ENCODE measurements around the gene HNRNPC.
"Not testable (repeated sequence)": the region's sequence is repeated elsewhere in the genome, so short reads cannot be mapped to it uniquely, and the experiment has no call there.

HNRNPC gene

GRCh38 chr14:21268617-21269251 is 508 bp downstream of the HNRNPC start:
- no peak for DNase-seq (ENCODE audit: low read depth)

- no peak for DNase-seq (ENCODE audit: low read depth)
Observed at GRCh38 chr14:21267886-21268616, 1.2 kb downstream of the HNRNPC start.

- DNase-seq (ENCODE audit: low read depth): no peak
Observed at GRCh38 chr14:21267431-21267845, 1.8 kb downstream of the HNRNPC start.

- DNase-seq (ENCODE audit: low read depth): no peak
Observed at GRCh38 chr14:21264025-21264801, 5.0 kb downstream of the HNRNPC start.

- DNase-seq (ENCODE audit: low read depth): no peak
Observed at GRCh38 chr14:21263284-21264024, 5.8 kb downstream of the HNRNPC start.

- DNase-seq (ENCODE audit: low read depth): no peak
Observed at GRCh38 chr14:21262410-21262809, 6.8 kb downstream of the HNRNPC start.

GRCh38 chr14:21261824-21262223 is 7.4 kb downstream of the HNRNPC start:
- DNase-seq (ENCODE audit: low read depth): no peak

- DNase-seq (ENCODE audit: low read depth): no peak
Observed at GRCh38 chr14:21258889-21259787, 10.1 kb downstream of the HNRNPC start.

GRCh38 chr14:21258005-21258888 is 11.0 kb downstream of the HNRNPC start:
- no peak for DNase-seq (ENCODE audit: low read depth)

GRCh38 chr14:21257394-21257909 is 11.8 kb downstream of the HNRNPC start:
- DNase-seq (ENCODE audit: low read depth): no peak

GRCh38 chr14:21256539-21257393 is 12.5 kb downstream of the HNRNPC start:
- no peak for DNase-seq (ENCODE audit: low read depth)

GRCh38 chr14:21256102-21256447 is 13.2 kb downstream of the HNRNPC start:
- DNase-seq (ENCODE audit: low read depth): not testable (repeated sequence)

GRCh38 chr14:21255385-21256101 is 13.7 kb downstream of the HNRNPC start:
- DNase-seq (ENCODE audit: low read depth): no peak

- no peak for DNase-seq (ENCODE audit: low read depth)
Observed at GRCh38 chr14:21252149-21252548, 17.1 kb downstream of the HNRNPC start.

GRCh38 chr14:21251215-21251614 is 18.0 kb downstream of the HNRNPC start:
- DNase-seq (ENCODE audit: low read depth): no peak

GRCh38 chr14:21248739-21249411 is 20.4 kb downstream of the HNRNPC start:
- no peak for DNase-seq (ENCODE audit: low read depth)

- DNase-seq (ENCODE audit: low read depth): no peak
Observed at GRCh38 chr14:21248338-21248737, 20.9 kb downstream of the HNRNPC start.

GRCh38 chr14:21245813-21246212 is 23.4 kb downstream of the HNRNPC start:
- no peak for DNase-seq (ENCODE audit: low read depth)
